ENCODE results near the gene REX1BD.

REX1BD gene

GRCh38 chr19:18587561-18587960 lies 1.0 kb upstream of the REX1BD start:
- Histone ChIP-seq H3K27ac (replicated peaks) (no peak overlapping the region; the same call in 1 of the 2 replicates), H3K27me3 (ENCODE audit: insufficient read depth, poor library complexity, severe bottlenecking) (no peaks in the 10 kb centered on the region), H3K4me3 (replicated peaks; ENCODE audit: insufficient read depth, low read length) (no peak overlapping the region)
- no peak for DNase-seq (ENCODE audit: low read depth in 1 of 2, low spot score in 1 of 2)
- no peak for TF ChIP-seq POLR2AphosphoS5 (IDR thresholded peaks at IDR 0.05; ENCODE audit: low read depth)
- no peak for TF ChIP-seq GABPA (IDR thresholded peaks at IDR 0.05; ENCODE audit: low read depth)
- TF ChIP-seq REST (IDR thresholded peaks at IDR 0.05; ENCODE audit: insufficient replicate concordance, low read depth): no peak
- no peak for TF ChIP-seq CTCF (IDR thresholded peaks at IDR 0.05; ENCODE audit: insufficient read depth, low read length)
- TF ChIP-seq SPI1 (IDR thresholded peaks at IDR 0.05; ENCODE audit: borderline replicate concordance, low read depth): no peak

- H3K27ac ChIP-seq (replicated peaks): peak overlapping the region; percentile 82
- DNase-seq (ENCODE audit: low read depth in 1 of 2, low spot score in 1 of 2): no peak
Observed at GRCh38 chr19:18587962-18588610, 512 bp upstream of the REX1BD start.

More at GRCh38 chr19:18587962-18588610, 512 bp upstream of the REX1BD start:
- H3K27me3 ChIP-seq (ENCODE audit: insufficient read depth, poor library complexity, severe bottlenecking): no peaks in the 10 kb centered on the region
- TF ChIP-seq POLR2AphosphoS5 (IDR thresholded peaks at IDR 0.05; ENCODE audit: low read depth): no peak
- no peak for TF ChIP-seq CTCF (IDR thresholded peaks at IDR 0.05; ENCODE audit: insufficient read depth, low read length)
- TF ChIP-seq SPI1 (IDR thresholded peaks at IDR 0.05; ENCODE audit: borderline replicate concordance, low read depth): no peak
- TF ChIP-seq REST (IDR thresholded peaks at IDR 0.05; ENCODE audit: insufficient replicate concordance, low read depth): no peak
- peak overlapping the region; percentile 73 for H3K4me3 ChIP-seq (replicated peaks; ENCODE audit: insufficient read depth, low read length)

Data from HL-60 (cell line).